CD4-positive, CD25-positive, alpha-beta regulatory T cell (primary cell): ENCODE data around the gene NUDT17. TPM values are rescaled to one million over a fixed set of nuclear protein-coding genes. Genes with fewer than 3 reads are reported as not detected.

Experiments
- ATAC-seq, 2 donors: fragments of 150-1000 bp; cut with Tn5 transposase; one replicate each; pipeline ENCODE4 v1.10.0; 2021; ENCODE audit warnings: low read depth in 2 of 2, moderate number of reproducible peaks in 2 of 2, moderate library complexity in 1 of 2
- DNase-seq, 3 donors: peaks; one replicate each; pipeline versions ENCODE4 v3.0.0 to v3.0.0-alpha.2; 2012 to 2022; ENCODE audit warnings: mixed read lengths in 1 of 3
- H3K27ac ChIP-seq: one replicate; pipeline ENCODE4 v1.7.0; 2013; ENCODE audit warnings: mild to moderate bottlenecking, low read length; ENCODE audit not compliant: insufficient read depth, poor library complexity, severe bottlenecking
- H3K27me3 ChIP-seq: one replicate; pipeline ENCODE4 v1.7.0; 2013; ENCODE audit warnings: low read length; ENCODE audit not compliant: control insufficient read depth, insufficient read depth
- H3K36me3 ChIP-seq: one replicate; pipeline ENCODE4 v1.7.0; 2013; ENCODE audit warnings: mild to moderate bottlenecking, low read length, moderate library complexity; ENCODE audit not compliant: control insufficient read depth, insufficient read depth
- H3K4me1 ChIP-seq: 2 replicates; pipeline ENCODE4 v1.7.0; 2013; ENCODE audit warnings: mild to moderate bottlenecking, low read length; ENCODE audit not compliant: insufficient read depth, control insufficient read depth, poor library complexity, severe bottlenecking
- H3K4me3 ChIP-seq: one replicate; pipeline ENCODE4 v1.7.0; 2013; ENCODE audit warnings: low read depth, mild to moderate bottlenecking, low read length, moderate library complexity
- H3K9me3 ChIP-seq, 2 experiments: 1 replicate in 1 of 2; 2 replicates in 1 of 2; pipeline ENCODE4 v1.7.0; 2013; ENCODE audit warnings: low read length in 2 of 2, mild to moderate bottlenecking in 1 of 2, moderate library complexity in 1 of 2; ENCODE audit not compliant: control insufficient read depth in 2 of 2
- H3K27ac Mint-ChIP-seq, 3 donors: one replicate each; pipeline ENCODE4 v1.8.0; 2020 to 2022; ENCODE audit warnings: mild to moderate bottlenecking in 3 of 3, mixed read lengths in 3 of 3, moderate library complexity in 2 of 3
- H3K27me3 Mint-ChIP-seq: one replicate; pipeline ENCODE4 v1.8.0; 2022; ENCODE audit warnings: mild to moderate bottlenecking, mixed read lengths
- H3K36me3 Mint-ChIP-seq: one replicate; pipeline ENCODE4 v1.8.0; 2020; ENCODE audit warnings: mixed read lengths
- H3K4me1 Mint-ChIP-seq, 4 donors: one replicate each; pipeline ENCODE4 v1.8.0; 2020 to 2022; ENCODE audit warnings: mixed read lengths in 4 of 4, mild to moderate bottlenecking in 1 of 4
- H3K4me3 Mint-ChIP-seq, 4 donors: one replicate each; pipeline ENCODE4 v1.8.0; 2020 to 2022; ENCODE audit warnings: mild to moderate bottlenecking in 4 of 4, mixed read lengths in 4 of 4, moderate library complexity in 3 of 4
- H3K9me3 Mint-ChIP-seq, 7 donors: one replicate each; pipeline ENCODE4 v1.8.0; 2020 to 2022; ENCODE audit warnings: mixed read lengths in 7 of 7, mild to moderate bottlenecking in 3 of 7, moderate library complexity in 2 of 7
- polyA plus RNA-seq, 4 donors: library from polyadenylated mRNA; unstranded; fragments of 300-500 nt; fragmentation: Illumina TruSeq; gene quantifications; one replicate each; pipeline ENCODE4 v1.2.3, GENCODE V29; 2021
- total RNA-seq: library from RNA; stranded (reverse); gene quantifications from one replicate; pipeline ENCODE4 v1.2.3, GENCODE V29; 2022

NUDT17 gene
- total and polyA plus RNA-seq, 5 donors from 2014 or later: 1.6 to 4.8 (median 3.1) TPM

GRCh38 chr1:145863282-145864018, 18.0 kb downstream of the NUDT17 start:
- DNase-seq: no peak
- ATAC-seq: no peak
- Histone ChIP-seq H3K4me3 (no peak overlapping the region), H3K27ac (no peak overlapping the region), H3K9me3 (no peaks in the 10 kb centered on the region), H3K27me3 (no peaks in the 10 kb centered on the region), H3K4me1 (peaks cover 8% of the 10 kb centered on the region), H3K36me3 (no peaks in the 10 kb centered on the region)
- no peaks in the 10 kb centered on the region for H3K9me3 Mint-ChIP-seq
- no peaks in the 10 kb centered on the region for H3K36me3 Mint-ChIP-seq
- peaks cover 36% of the 10 kb centered on the region for H3K27me3 Mint-ChIP-seq
- peak overlapping the region in 1 of 4 donors; percentile 65 for H3K4me3 Mint-ChIP-seq
- peaks cover 0 to 10% (median under 1%) of the 10 kb centered on the region in 4 donors for H3K4me1 Mint-ChIP-seq
- H3K27ac Mint-ChIP-seq: no peak overlapping the region

GRCh38 chr1:145868232-145868631, 22.8 kb downstream of the NUDT17 start:
- Histone ChIP-seq H3K27ac (no peak overlapping the region), H3K27me3 (peaks cover 2% of the 10 kb centered on the region), H3K4me3 (no peak overlapping the region), H3K36me3 (no peaks in the 10 kb centered on the region), H3K9me3 (no peaks in the 10 kb centered on the region), H3K4me1 (peaks cover 13% of the 10 kb centered on the region)
- Mint-ChIP-seq H3K27me3 (peaks cover 40% of the 10 kb centered on the region), H3K9me3 (no peaks in the 10 kb centered on the region), H3K4me1 (peaks cover 4 to 19% (median 13%) of the 10 kb centered on the region in 4 donors), H3K4me3 (no peak overlapping the region), H3K36me3 (no peaks in the 10 kb centered on the region), H3K27ac (no peak overlapping the region)
- ATAC-seq (no peak), DNase-seq (no peak)

DNA sequence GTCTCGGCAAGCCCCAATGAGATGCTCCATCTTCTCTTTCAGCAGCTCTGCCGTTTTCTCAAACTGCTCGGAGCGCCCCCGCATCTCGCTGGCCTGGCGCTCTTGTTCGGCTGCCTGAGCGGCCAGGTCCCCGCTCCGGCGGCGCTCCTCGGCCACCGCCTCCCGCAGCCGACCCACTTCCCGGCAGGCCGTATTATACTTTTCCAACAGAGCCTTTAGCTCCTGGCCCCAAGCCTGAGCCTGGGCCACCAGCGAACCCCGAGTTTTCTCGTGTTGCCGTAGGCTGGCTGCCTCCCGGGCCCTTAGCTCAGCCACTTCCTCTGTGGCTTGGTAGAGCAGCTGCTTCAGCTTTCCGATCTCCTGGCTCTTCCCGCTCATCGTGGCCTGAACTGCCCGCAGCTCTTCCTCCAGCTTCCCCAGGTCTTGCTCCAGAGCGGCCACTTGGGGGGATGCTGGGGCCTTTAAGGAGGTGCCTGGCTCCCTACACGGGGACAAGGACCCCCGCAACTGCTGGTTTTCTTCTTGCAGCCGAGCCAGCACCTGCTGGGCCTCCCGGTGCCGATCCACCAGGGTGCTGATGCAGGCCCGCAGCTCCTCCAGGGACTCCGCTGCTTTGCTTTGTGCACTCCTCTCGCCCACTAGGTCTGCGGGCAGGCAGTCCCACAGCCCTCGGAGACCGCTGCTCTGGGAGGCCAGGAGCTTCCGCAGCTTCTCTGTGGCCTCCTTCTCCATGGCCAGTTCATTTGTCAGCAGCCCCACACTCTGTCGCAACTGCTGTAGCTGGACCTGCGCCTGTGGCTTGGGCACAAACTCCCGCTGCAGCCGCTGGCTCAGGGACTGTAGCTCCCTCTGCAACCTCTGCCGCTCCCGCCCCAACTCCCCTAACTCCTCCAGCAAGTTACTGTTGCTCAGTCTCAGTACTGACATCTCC, 26.8 kb downstream of the NUDT17 start:
- H3K4me1 Mint-ChIP-seq: peaks cover 4 to 19% (median 13%) of the 10 kb centered on the region in 4 donors
- no peak overlapping the region for H3K27ac ChIP-seq

DNA sequence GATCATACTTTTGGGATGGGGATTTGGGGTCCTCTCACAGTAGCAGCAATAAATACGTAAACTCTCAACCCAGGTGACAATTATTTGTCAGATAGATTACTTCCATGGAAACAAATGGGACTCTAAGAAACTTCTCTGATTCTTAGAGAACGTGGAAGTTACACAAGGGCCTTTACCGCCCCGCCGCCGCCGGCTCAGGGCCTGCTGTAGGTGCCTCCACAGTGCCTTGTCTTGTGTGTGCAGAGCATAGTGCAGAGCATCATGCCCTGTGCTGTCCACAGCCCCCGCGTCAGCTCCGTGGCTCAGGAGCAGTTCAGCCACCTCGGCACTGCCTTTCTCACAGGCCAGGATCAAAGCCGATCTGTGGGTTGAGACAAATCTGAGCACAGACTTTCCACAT, 29.2 kb downstream of the NUDT17 start:
- peak overlapping the region in 1 of 4 donors; percentile 4 for H3K4me3 Mint-ChIP-seq
- H3K4me1 ChIP-seq: peaks cover 13% of the 10 kb centered on the region
- peaks cover 50% of the 10 kb centered on the region for H3K27me3 Mint-ChIP-seq

More for the DNA sequence above, 26.8 kb downstream of the NUDT17 start:
- H3K27me3 ChIP-seq: peaks cover 2% of the 10 kb centered on the region
- H3K4me3 ChIP-seq: peak overlapping the region; percentile 38
- no peaks in the 10 kb centered on the region for H3K36me3 Mint-ChIP-seq
- H3K4me3 Mint-ChIP-seq: peak overlapping the region; percentile 31 to 85 (median 81)
- H3K27ac Mint-ChIP-seq: peak overlapping the region; percentile 85 to 94 (median 92)
- peak in 2 of 3 donors; percentile 47 to 57 for DNase-seq
- peaks cover 13% of the 10 kb centered on the region for H3K4me1 ChIP-seq
- H3K36me3 ChIP-seq: no peaks in the 10 kb centered on the region
- peak; percentile 77 to 81 for ATAC-seq
- no peaks in the 10 kb centered on the region for H3K9me3 ChIP-seq
- peaks cover 45% of the 10 kb centered on the region for H3K27me3 Mint-ChIP-seq
- no peaks in the 10 kb centered on the region for H3K9me3 Mint-ChIP-seq

DNA sequence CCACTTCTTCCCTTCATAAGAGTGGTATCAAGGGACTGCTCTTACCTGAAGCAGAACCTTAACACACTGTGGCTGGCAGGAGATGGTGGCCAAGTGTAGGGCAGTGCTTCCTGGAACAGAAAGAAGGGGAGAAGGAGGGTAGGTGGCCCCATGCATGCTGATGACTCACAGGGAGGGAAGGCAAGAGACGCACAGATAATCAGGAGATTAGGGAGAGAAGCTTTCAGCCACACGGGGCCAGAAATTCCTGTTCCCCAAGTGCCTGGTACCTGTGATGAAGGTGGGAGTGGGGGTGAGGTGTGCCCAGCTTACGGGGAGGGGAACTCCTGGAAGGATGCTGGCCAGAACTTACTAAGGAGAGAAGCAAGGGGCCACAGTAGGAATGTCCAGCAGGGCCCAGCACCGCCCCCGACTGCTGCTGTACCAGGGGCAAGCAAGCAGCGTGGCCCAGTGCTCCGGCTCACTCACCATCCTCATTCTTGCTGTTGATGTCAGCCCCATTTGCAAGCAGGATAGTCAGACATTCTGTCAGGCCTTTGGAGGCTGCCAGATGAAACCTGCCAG, 32.6 kb downstream of the NUDT17 start:
- H3K27me3 ChIP-seq: no peaks in the 10 kb centered on the region
- Mint-ChIP-seq H3K36me3 (no peaks in the 10 kb centered on the region), H3K4me1 (peaks cover 0 to 8% (median 2%) of the 10 kb centered on the region in 4 donors), H3K27me3 (peaks cover 57% of the 10 kb centered on the region), H3K4me3 (no peak overlapping the region), H3K27ac (no peak overlapping the region), H3K9me3 (no peaks in the 10 kb centered on the region)
- DNase-seq (no peak), ATAC-seq (no peak)
- H3K36me3 ChIP-seq: no peaks in the 10 kb centered on the region
- no peak overlapping the region for H3K4me3 ChIP-seq
- no peaks in the 10 kb centered on the region for H3K9me3 ChIP-seq
- H3K4me1 ChIP-seq: no peaks in the 10 kb centered on the region
- H3K27ac ChIP-seq: no peak overlapping the region

More for the DNA sequence above, 29.2 kb downstream of the NUDT17 start:
- Mint-ChIP-seq H3K27ac (no peak overlapping the region), H3K4me1 (peaks cover 4 to 19% (median 13%) of the 10 kb centered on the region in 4 donors), H3K36me3 (no peaks in the 10 kb centered on the region), H3K9me3 (no peaks in the 10 kb centered on the region)
- Histone ChIP-seq H3K27ac (no peak overlapping the region), H3K27me3 (peaks cover 2% of the 10 kb centered on the region), H3K9me3 (no peaks in the 10 kb centered on the region), H3K4me3 (no peak overlapping the region), H3K36me3 (no peaks in the 10 kb centered on the region)
- DNase-seq: no peak
- ATAC-seq: no peak

DNA sequence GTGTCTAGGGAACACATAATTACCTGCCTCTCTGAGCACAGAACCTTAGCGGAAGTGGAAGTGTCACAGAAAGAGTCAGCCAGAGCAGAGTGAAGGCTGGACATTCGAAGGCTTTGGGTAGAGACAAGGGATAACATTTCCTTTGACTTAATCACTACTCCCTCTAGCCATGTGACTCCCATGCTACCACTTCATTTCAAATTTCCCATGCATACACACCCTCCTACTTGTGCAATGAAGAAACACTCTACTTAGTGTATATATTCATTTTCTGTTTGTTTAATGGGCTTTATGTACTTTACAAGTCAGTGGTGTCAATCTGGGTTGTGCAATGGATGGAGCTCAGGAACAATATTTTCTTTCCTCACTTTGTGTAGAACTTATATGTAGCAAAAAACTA, 33.3 kb downstream of the NUDT17 start:
- Histone ChIP-seq H3K27me3 (peaks cover 3% of the 10 kb centered on the region), H3K27ac (no peak overlapping the region), H3K4me3 (no peak overlapping the region), H3K36me3 (no peaks in the 10 kb centered on the region), H3K9me3 (no peaks in the 10 kb centered on the region), H3K4me1 (no peaks in the 10 kb centered on the region)
- ATAC-seq: no peak
- Mint-ChIP-seq H3K36me3 (no peaks in the 10 kb centered on the region), H3K27ac (no peak overlapping the region), H3K4me3 (no peak overlapping the region), H3K9me3 (no peaks in the 10 kb centered on the region), H3K4me1 (peaks cover 0 to 8% (median 0%) of the 10 kb centered on the region in 4 donors), H3K27me3 (peaks cover 57% of the 10 kb centered on the region)
- DNase-seq: no peak

GRCh38 chr1:145879775-145880174, 34.3 kb downstream of the NUDT17 start:
- Histone ChIP-seq H3K36me3 (no peaks in the 10 kb centered on the region), H3K9me3 (no peaks in the 10 kb centered on the region), H3K4me1 (no peaks in the 10 kb centered on the region), H3K27ac (no peak overlapping the region), H3K27me3 (peaks cover 12% of the 10 kb centered on the region), H3K4me3 (no peak overlapping the region)
- Mint-ChIP-seq H3K36me3 (no peaks in the 10 kb centered on the region), H3K4me1 (peaks cover 0 to 8% (median 3%) of the 10 kb centered on the region in 4 donors), H3K4me3 (no peak overlapping the region), H3K27ac (peak overlapping the region in 1 of 3 donors; percentile 61), H3K27me3 (peaks cover 59% of the 10 kb centered on the region), H3K9me3 (no peaks in the 10 kb centered on the region)
- no peak for DNase-seq
- ATAC-seq: no peak
